NCI-H1048 (cell line): ENCODE data around the gene SPPL2B.

Experiments used
- DNase-seq: peaks from one replicate; lab custom pipeline; 2025; lab: John Stamatoyannopoulos, UW

The SPPL2B gene

DNA sequence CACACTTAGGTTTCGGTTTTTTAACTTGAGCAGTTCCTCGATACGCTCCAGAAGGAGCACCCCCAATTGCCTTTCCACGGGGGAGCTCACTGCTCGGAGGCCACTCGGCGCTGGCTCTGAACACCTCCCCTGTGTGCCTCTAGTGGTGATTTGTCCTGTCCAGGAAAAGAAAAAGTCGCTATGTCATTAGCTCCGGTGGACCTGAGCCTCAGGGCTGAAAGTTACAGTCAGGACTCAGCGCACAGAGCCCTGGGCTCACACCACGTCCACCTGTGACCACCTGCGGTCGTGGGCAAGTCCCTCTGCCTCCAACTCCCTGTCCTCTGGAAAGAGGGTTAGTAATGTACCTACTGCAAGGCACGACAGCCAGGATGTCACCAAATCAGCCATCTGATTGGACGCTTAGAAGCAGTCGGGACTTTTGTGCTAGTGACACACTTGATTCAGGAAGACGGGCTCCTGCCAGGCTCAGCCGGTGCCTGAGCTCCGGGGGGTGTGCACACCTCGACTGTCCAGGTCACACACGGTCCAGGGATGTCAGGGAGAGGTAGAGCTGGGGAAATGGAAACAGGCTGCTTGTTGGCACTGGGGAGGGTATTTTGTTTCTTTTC lies 27.7 kb downstream of the SPPL2B start:
- no peak for DNase-seq

GRCh38 chr19:2357279-2358206 lies 29.1 kb downstream of the SPPL2B start:
- no peak for DNase-seq

DNA sequence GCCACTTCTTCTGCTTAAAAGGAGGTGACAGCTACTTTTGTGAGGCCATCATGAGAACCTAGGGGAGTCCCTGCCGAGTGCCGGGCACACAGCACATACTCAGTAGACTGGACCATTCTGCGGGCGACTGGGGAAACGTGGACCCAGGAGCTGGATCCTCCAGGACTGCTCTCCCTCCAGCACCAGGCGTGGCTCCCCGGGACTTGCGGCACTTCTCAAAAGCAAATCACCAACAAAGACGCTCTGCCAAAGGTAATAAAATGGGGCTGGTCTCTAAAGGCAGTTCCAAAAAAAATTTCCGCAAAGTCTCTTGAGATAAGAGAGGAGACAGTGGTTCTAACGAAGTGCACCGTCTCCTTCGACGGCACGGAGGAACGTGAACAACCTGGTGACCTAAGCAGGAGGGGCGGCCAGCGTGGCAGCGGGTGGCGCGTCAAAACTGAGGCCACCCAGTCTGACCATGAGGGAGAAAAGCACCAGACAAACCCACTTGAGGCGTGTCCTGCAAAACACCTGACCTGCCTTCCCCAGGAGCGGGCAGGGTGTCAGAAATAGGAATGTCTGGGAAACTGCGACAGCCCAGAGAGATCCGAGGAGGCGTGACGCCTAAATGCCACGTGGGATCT lies 30.2 kb downstream of the SPPL2B start:
- DNase-seq, result no peak

DNA sequence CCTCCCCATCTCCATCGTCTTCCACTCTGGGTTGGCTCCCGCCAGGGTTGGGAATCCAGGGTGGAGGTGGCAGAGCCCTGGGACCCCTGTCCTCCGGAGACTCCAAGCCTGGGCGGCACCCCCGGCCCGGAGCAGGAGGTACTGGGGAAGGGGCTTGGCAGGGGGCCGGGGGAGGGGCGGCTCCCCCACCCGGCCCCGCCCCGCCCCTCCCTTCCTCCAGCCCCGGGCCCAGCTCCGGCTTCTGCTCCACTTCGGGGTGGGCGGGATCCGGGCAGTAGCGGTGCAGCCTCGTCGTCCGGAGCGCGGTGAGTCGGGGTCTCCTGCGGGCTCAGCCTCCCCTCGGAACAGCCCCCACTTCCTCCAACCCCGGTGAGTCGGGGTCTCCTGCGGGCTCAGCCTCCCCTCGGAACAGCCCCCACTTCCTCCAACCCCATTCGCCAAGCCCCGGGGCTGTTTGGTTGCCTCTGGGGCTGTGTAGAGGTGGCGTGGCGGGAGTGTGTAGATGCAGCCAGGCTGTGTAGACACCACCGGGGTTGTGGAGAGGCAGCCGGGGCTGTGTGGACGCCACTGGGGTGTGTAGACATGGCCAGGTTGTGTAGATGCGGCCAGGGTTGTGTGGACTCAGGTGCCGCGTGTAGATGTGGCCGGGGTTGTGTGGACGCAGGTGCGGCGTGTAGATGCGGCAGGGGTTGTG lies 31.7 kb downstream of the SPPL2B start, which contains the start of gene TMPRSS9:
TSS of gene TMPRSS9 (plus strand) at position 274 of the 694 bp plus-strand sequence. CDS start 29,521 bp downstream, outside the sequence.
- no peak for DNase-seq

- no peak for DNase-seq
Observed at GRCh38 chr19:2360833-2361232, 32.3 kb downstream of the SPPL2B start.

DNA sequence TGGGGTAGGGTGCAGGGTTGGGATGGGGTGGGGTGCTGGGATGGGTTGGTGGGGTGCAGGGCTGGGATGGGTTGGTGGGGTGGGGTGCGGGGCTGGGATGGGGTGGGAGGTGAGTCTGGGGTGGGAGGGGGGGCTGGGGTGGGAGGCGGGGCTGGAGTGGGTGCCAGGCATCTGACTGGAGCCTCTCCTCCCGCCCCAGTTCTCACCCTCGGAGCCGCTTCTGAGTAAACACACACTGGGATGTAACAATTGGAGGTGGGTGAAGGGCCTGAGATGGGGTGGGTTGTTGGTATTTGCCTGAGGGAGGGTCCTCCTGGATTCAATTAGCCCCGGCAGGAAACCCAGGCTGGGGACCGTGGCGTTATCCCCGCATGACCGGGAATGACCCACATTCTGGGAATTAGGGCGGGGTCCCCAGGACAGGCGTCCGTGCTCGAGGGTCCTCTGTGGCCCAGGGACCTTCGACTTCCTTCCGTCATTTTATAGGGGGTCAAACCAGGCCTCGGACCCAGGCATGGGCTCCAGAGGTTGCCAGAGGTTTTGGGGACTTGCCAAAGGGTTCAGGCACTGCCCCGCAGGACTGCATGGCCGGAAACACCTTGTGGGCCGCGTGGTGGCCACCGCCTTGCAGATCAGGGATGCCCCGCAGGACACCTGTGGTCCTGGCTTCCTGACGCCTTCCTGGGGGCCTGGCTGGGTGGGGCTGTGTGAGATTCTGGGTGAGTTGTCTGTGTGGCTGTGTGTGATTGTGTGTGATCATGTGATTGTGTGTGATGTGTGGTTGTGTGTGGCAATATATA lies 33.0 kb downstream of the SPPL2B start:
- no peak for DNase-seq

- DNase-seq, result no peak
Observed at GRCh38 chr19:2362046-2362969, 33.8 kb downstream of the SPPL2B start.

DNA sequence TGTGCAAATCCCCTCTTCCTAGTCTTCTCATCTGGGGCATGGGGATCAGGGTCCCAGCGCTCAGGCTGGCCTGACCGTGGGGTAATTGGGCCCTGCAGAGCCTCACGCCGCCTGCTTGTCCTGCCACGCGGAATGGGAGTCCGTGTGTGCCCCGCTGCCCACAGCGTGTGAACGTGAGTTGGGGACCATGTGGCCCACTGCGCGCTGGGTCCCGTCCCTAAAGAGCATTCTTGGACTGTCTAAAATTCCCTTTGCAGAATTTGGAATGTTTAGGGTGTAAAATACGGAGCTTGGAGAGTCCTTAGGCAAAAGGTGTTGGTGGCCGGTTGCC lies 34.5 kb downstream of the SPPL2B start:
- DNase-seq, result no peak

DNA sequence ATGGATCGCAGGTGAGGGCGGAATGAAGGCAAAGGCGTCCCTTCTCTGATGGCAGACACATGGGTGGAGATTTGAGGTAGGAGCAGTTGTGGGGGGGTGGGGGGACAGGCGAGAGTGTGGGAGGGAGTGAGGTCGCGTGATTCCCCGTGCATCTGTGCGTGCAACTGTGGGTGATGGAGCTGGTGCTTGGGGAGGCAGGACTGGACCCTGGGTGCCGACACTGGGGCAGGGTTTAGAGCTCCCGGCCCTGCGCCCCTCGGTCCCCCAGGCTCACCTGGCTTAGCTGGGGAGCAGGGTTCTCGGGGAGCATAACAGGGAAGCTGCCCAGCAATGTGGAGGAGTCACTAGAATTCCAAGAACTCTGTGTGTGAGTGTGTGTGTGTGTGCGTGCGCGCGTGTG lies 34.9 kb downstream of the SPPL2B start:
- DNase-seq, result no peak

GRCh38 chr19:2365201-2365970 lies 36.9 kb downstream of the SPPL2B start:
- DNase-seq, result no peak

DNA sequence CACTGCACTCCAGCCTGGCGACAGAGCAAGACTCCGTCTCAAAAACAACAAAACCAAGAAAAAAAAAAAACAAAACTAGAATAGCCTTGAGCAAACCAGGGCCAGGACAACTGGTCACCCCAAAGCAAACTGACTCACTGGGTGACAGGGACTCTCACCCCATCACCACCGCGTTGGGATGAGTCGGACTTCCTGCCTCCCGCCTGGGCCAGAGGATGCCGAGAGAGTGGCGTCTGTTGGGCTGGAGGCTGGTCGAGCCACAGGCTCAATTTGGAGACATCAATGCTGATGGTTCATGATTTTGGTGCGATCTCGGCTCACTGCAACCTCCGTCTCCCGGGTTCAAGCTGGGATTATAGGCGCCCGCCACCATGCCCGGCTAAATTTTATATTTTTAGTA lies 43.2 kb downstream of the SPPL2B start:
- no peak for DNase-seq

DNA sequence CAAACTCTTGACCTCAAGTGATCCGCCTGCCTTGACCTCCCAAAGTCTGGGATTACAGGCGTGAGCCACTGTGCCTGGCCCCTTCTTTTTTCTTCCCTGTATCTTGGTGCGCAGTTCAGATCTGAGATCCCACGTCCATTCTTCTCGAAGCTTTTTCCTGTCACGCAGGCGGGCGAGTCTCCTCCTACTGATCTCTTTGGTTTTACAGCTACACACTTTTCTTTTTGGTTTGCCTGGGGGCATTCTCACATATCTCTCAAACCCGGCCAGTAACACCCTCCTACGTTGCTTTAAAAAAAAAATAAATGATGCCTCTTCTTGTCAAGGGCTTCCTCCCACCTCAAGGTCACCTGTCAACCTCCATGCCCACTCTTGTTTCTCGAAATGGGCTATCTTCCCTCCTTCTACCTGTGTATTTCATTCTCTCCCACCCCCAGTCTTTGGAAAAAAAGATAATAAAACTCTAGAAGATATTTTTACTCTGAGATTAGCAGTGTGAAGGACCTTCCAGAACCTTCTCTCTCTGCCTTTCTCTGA lies 43.7 kb downstream of the SPPL2B start:
- no peak for DNase-seq

DNA sequence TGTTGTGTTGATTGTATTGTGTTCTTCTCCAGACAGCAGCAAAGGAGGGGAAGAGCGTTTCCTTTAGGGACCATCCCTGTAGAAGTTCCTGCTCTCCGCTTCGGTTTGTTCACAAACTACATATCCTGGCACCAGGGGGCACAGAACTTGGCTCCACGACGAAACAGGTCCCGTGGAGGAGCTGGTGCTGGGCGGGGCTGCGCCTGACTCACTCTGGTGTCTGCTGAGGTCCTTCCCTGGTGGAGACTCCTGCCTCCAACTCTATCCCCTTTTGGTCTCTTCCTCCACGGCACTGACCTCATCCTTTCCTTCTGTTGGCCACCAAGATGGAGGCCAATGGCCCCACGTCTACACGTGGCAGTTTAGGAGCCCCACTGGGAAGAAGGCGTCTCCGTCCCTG lies 46.3 kb downstream of the SPPL2B start:
- no peak for DNase-seq

DNA sequence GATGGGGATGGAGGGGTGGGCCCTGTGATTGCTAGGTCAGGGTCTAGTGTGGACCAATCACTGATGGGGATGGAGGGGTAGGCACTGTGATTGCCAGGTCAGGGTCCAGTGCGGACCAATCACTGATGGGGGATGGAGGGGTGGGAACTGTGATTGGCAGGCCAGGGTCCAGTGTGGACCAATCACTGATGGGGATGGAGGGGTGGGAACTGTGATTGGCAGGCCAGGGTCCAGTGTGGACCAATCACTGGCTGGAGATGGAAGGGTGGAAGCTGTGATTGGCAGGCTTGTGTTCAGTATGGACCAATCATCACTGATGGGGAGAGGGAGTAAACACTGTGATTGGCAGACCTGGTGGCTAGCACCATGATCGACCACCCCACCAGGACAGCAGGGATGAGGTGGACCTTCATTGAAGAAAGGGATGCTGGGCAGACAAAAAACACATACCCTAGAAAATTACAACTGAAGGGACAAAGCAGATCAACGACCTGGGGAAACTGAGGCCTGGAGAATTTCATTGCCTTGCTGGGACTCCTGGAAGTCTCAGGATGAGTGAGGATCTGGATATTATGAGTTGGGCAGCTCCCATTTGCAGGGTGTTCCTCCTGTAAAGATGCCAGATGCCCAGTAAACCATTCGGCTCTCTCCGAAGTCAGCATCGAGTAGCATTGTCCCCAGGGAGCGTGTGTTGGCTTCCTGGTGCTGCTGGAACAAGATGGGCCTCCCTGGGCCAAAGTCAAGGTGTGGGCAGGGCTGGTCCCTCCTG lies 47.1 kb downstream of the SPPL2B start:
- DNase-seq, result no peak

DNA sequence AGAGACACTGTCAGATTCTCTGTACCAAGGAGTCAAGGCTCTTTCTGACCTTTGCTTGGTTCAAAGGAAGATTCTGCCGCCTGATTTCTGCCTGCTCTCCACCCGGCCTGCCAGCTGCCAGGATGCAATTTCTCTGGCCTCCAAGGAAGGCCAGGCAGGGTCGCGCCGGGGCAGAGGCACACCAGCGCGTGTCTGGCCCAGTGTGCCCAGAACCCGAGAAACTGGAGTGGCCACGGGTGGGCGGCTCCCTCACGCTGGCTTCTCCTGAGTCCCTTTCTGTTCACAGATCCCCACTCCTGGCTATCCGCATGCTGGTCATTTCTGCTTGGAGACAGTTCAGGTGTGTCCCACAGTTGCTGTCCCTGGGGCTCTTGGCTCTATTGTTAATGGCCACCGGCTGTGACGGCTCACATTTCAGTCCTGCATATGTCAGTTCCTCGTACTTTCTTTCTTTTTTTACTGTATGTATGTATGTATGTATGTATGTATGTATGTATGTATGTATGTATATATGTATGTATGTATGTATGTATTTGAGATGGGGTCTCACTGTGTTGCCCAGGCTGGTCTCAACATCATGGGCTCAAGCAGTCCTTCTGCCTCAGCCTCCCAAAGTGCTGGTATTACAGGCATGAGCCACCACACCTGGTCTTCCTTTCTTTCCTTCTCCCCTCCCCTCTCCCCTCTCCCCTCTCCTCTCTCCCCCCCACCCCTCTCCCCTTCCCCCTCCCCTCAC lies 48.5 kb downstream of the SPPL2B start:
- no peak for DNase-seq

- no peak for DNase-seq
Observed at GRCh38 chr19:2380567-2380966, 52.1 kb downstream of the SPPL2B start.

DNA sequence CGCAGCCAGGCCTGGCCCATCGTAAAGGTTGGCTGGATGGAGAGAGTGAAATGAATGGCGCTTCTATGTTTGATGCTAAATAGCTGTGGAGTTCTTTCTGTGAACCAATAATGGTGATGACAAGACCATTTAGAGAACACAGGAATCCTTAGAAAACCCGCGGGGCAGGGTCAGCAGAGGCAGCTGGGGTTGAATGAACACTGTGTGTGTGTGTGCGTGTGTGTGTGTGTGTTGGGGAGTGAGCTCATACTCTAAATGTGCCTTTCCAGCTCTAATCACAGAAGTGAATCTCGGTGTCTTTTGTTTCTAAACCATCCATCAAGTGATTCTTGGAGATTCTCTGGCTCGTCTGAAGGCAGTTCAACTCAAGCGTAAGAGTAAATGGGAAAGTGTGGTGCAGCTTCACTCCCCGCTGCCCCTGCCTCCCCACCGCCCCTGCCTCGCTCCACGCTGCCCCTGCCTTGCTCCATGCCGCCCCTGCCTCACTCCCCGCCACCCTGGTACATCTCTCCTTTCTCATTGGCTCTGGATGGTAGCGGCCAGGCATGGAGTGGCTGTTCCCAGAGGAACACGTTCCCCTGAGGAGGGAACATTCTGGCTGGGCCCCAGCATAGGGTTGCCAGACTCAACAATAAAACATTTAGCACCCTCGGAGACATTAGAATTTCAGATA lies 52.8 kb downstream of the SPPL2B start:
- no peak for DNase-seq
